Type B pancreatic cell (in vitro differentiated cells): ENCODE results near the gene TBXAS1. TPM values are rescaled to one million over a fixed set of nuclear protein-coding genes. Genes with fewer than 3 reads are reported as not detected.
A peak's percentile ranks its signal among the peaks of the same experiment; 100 is the strongest.

Experiments
- DNase-seq: peaks from one replicate; pipeline ENCODE4 v3.0.0; 2021; ENCODE audit warnings: mixed read lengths; ENCODE audit not compliant: unreplicated experiment; ENCODE audit errors: extremely low spot score
- H3K27ac Mint-ChIP-seq: 2 replicates; pipeline ENCODE4 v1.8.0; 2021; ENCODE audit warnings: mild to moderate bottlenecking, mixed read lengths
- H3K27me3 Mint-ChIP-seq: 2 replicates; pipeline ENCODE4 v1.8.0; 2021; ENCODE audit warnings: mixed read lengths
- H3K36me3 Mint-ChIP-seq: 2 replicates; pipeline ENCODE4 v1.8.0; 2021; ENCODE audit warnings: mixed read lengths
- H3K4me1 Mint-ChIP-seq: one replicate; pipeline ENCODE4 v1.8.0; 2021; ENCODE audit warnings: mixed read lengths; ENCODE audit not compliant: unreplicated experiment
- H3K4me3 Mint-ChIP-seq: 2 replicates; pipeline ENCODE4 v1.8.0; 2021; ENCODE audit warnings: mild to moderate bottlenecking, mixed read lengths
- H3K9me3 Mint-ChIP-seq: 2 replicates; pipeline ENCODE4 v1.8.0; 2021; ENCODE audit warnings: mixed read lengths
- CTCF ChIP-seq: fragments of 200-600 bp; sonication (generic); conservative IDR thresholded peaks from 2 replicates; pipeline ENCODE4 v1.5.0; 2021; ENCODE audit warnings: antibody characterized with exemption, mild to moderate bottlenecking
- total RNA-seq: library from RNA; stranded (reverse); gene quantifications from 2 replicates; pipeline ENCODE4 v1.2.1, GENCODE V29; 2021; ENCODE audit warnings: low replicate concordance

Gene TBXAS1
- total RNA-seq, 1 donor from 2014 or later = 5.8 TPM

DNA sequence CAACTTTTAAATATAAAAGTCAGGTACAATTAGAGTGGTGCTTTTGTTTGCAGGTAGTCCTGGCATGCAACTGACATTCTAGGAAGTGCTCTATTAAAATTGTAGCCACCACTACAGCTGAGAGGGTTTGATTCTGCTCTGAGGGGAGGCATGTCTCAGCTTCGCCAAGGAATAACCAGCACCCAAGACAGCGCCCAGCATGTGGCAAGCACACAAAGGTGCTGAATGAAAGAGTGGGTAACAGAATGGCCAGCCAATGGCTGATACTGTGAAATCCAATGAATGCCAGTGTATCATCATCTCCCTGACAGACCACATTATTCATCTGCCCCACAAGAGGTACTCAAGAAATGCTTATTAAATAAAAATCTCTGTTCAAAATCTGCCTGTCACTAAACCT, 226.8 kb downstream of the TBXAS1 start:
- DNase-seq = peak; percentile 37
- H3K27ac Mint-ChIP-seq = no peak overlapping the region
- no peak overlapping the region for H3K4me3 Mint-ChIP-seq
- peaks cover 10% of the 10 kb centered on the region for H3K4me1 Mint-ChIP-seq
- H3K27me3 Mint-ChIP-seq = peaks cover 12% of the 10 kb centered on the region
- H3K9me3 Mint-ChIP-seq = no peaks in the 10 kb centered on the region
- H3K36me3 Mint-ChIP-seq = peaks cover 6% of the 10 kb centered on the region
- no peak for TF ChIP-seq CTCF

GRCh38 chr7:140056431-140057142, 227.5 kb downstream of the TBXAS1 start:
- Mint-ChIP-seq H3K27me3 (peaks cover 19% of the 10 kb centered on the region), H3K4me1 (peaks cover 12% of the 10 kb centered on the region), H3K27ac (no peak overlapping the region), H3K36me3 (peaks cover 8% of the 10 kb centered on the region), H3K9me3 (no peaks in the 10 kb centered on the region), H3K4me3 (no peak overlapping the region)
- TF ChIP-seq CTCF = no peak
- DNase-seq = no peak

DNA sequence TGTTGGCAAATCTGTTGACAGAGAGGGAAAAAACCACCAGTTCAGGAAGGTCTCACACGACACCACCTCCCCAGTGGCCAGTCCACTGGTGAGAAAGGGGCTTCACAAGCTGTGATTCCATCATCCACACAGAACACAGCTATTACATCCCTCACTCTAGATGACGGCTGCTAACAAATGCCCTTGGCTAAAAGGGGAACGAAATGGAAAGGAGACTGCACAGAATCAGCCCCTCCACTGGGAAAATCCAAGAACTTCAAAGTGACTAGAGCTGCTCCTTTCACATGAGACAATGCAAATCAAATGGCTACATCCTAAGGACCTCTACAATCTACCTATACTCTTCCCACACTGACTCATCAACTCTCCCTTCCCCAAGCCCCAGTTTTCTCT, 228.1 kb downstream of the TBXAS1 start:
- Mint-ChIP-seq H3K4me1 (peaks cover 12% of the 10 kb centered on the region), H3K4me3 (no peak overlapping the region), H3K9me3 (no peaks in the 10 kb centered on the region), H3K36me3 (peaks cover 8% of the 10 kb centered on the region), H3K27me3 (peaks cover 21% of the 10 kb centered on the region), H3K27ac (no peak overlapping the region)
- TF ChIP-seq CTCF = no peak
- DNase-seq = no peak

- Mint-ChIP-seq H3K9me3 (no peaks in the 10 kb centered on the region), H3K36me3 (peaks cover 5% of the 10 kb centered on the region), H3K4me3 (no peak overlapping the region), H3K27me3 (peaks cover 21% of the 10 kb centered on the region), H3K4me1 (peaks cover 12% of the 10 kb centered on the region), H3K27ac (no peak overlapping the region)
- no peak for DNase-seq
- TF ChIP-seq CTCF = no peak
These were observed 229.5 kb downstream of the TBXAS1 start for GRCh38 chr7:140058517-140058916.

DNA sequence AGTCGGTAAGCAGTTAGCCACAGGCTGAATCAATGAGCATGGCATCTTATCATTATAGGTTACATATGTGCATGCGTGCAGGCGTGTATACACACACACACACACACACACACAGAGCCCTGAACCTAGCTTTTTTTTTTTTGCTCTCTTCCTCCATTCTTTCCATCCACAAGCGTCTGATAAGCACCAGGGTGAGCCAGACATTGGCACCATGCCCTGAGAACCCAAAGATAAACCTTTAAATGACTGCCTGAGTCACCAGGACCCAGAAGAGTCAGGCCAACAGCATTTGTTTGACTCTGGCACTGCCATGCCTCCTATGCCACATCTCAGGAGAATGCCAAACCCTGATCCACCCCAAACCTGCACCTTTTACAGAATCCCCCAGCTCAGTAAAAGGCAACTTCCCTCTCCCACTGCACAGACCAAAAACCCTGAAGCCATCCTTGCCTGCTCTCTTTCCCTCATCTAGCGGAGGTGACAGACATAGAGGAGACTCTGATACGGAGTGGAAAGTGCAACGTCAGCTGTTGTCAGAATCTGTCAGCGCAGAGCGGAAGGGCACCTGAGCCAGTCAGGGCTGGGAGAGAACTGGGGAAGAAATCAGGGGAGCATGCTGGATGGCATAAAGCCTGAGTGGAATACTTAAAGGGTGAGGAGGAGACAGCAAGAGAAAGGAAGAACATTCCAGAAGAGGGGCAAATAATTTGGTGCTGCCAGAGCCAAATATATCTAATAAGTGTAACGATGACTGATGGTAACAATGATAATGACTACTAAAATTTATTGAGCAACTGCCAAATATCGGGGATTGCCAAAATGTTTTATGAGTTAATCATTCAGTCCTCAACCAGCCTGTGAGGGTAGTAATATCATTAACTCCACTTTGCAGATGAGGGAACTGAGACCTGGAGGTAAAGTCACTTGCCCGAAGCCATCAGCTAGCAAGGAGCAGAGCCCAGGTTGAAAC, 230.5 kb downstream of the TBXAS1 start:
- Mint-ChIP-seq H3K36me3 (peaks cover 10% of the 10 kb centered on the region), H3K27ac (peak overlapping the region; percentile 37), H3K4me3 (peak overlapping the region; percentile 86), H3K27me3 (peaks cover 21% of the 10 kb centered on the region), H3K4me1 (peaks cover 12% of the 10 kb centered on the region), H3K9me3 (no peaks in the 10 kb centered on the region)
- DNase-seq = no peak
- TF ChIP-seq CTCF = no peak
